Measurements from ENCODE around the gene LYPLAL1. TPM values are rescaled to one million over a fixed set of nuclear protein-coding genes. Genes with fewer than 3 reads are reported as not detected.

LYPLAL1 gene
- total RNA-seq, 2 donors from 2014 or later: 27.6 to 35.7 TPM

- no peak overlapping the region for H3K4me3 ChIP-seq (ENCODE audit: low read length)
- no peaks in the 10 kb centered on the region for H3K9me3 Mint-ChIP-seq
- no peaks in the 10 kb centered on the region for H3K36me3 Mint-ChIP-seq (ENCODE audit: low read depth)
- no peak overlapping the region for H3K27ac ChIP-seq (ENCODE audit: low read depth, low read length)
- no peaks in the 10 kb centered on the region for H3K9me3 ChIP-seq (ENCODE audit: control insufficient read depth, low read length)
- 100% methylated on average over 1 of the region's 1 CpG for WGBS, 2 experiments (ENCODE audit: insufficient coverage in 1 of 2, insufficient read length in 1 of 2)
- no peaks in the 10 kb centered on the region for H3K4me1 ChIP-seq (ENCODE audit: control insufficient read depth, insufficient read depth, low read length)
- H3K9ac ChIP-seq (ENCODE audit: extremely low read depth, low read length, poor library complexity, severe bottlenecking): no peak overlapping the region
- no peak overlapping the region for H3K27ac Mint-ChIP-seq
- no peaks in the 10 kb centered on the region for H3K27me3 ChIP-seq (ENCODE audit: control insufficient read depth, insufficient read depth, low read length, poor library complexity, severe bottlenecking)
- no peak overlapping the region for H3K4me3 Mint-ChIP-seq
- H3K4me1 Mint-ChIP-seq: no peaks in the 10 kb centered on the region
- no peaks in the 10 kb centered on the region for H3K36me3 ChIP-seq (ENCODE audit: control insufficient read depth, insufficient read depth, low read length)
- TF ChIP-seq CTCF (conservative IDR thresholded peaks at IDR 0.05): no peak
- no peaks in the 10 kb centered on the region for H3K27me3 Mint-ChIP-seq (ENCODE audit: insufficient read depth)
- no peak for DNase-seq
These were observed 40.7 kb upstream of the LYPLAL1 start for GRCh38 chr1:219132939-219133338.

GRCh38 chr1:219138747-219139146 lies 34.9 kb upstream of the LYPLAL1 start:
- no peak overlapping the region for H3K9ac ChIP-seq (ENCODE audit: extremely low read depth, low read length, poor library complexity, severe bottlenecking)
- Mint-ChIP-seq H3K36me3 (ENCODE audit: low read depth) (no peaks in the 10 kb centered on the region), H3K27ac (no peak overlapping the region), H3K9me3 (no peaks in the 10 kb centered on the region), H3K4me1 (no peaks in the 10 kb centered on the region), H3K27me3 (ENCODE audit: insufficient read depth) (no peaks in the 10 kb centered on the region), H3K4me3 (no peak overlapping the region)
- no peaks in the 10 kb centered on the region for H3K27me3 ChIP-seq (ENCODE audit: control insufficient read depth, insufficient read depth, low read length, poor library complexity, severe bottlenecking)
- H3K9me3 ChIP-seq (ENCODE audit: control insufficient read depth, low read length): no peaks in the 10 kb centered on the region
- DNase-seq: no peak
- H3K4me1 ChIP-seq (ENCODE audit: control insufficient read depth, insufficient read depth, low read length): no peaks in the 10 kb centered on the region
- H3K4me3 ChIP-seq (ENCODE audit: low read length): no peak overlapping the region
- no peak overlapping the region for H3K27ac ChIP-seq (ENCODE audit: low read depth, low read length)
- TF ChIP-seq CTCF (conservative IDR thresholded peaks at IDR 0.05): no peak
- WGBS, 2 experiments (ENCODE audit: insufficient coverage in 1 of 2, insufficient read length in 1 of 2): 85 to 97% methylated on average over 2 of the region's 3 CpGs
- H3K36me3 ChIP-seq (ENCODE audit: control insufficient read depth, insufficient read depth, low read length): no peaks in the 10 kb centered on the region

GRCh38 chr1:219140303-219140877 lies 33.3 kb upstream of the LYPLAL1 start:
- Mint-ChIP-seq H3K4me1 (no peaks in the 10 kb centered on the region), H3K27me3 (ENCODE audit: insufficient read depth) (no peaks in the 10 kb centered on the region), H3K4me3 (no peak overlapping the region), H3K9me3 (no peaks in the 10 kb centered on the region), H3K36me3 (ENCODE audit: low read depth) (no peaks in the 10 kb centered on the region), H3K27ac (no peak overlapping the region)
- no peak overlapping the region for H3K9ac ChIP-seq (ENCODE audit: extremely low read depth, low read length, poor library complexity, severe bottlenecking)
- no peak for DNase-seq
- H3K36me3 ChIP-seq (ENCODE audit: control insufficient read depth, insufficient read depth, low read length): no peaks in the 10 kb centered on the region
- H3K9me3 ChIP-seq (ENCODE audit: control insufficient read depth, low read length): no peaks in the 10 kb centered on the region
- 37 to 100% methylated on average over 1 to 2 of the region's 2 CpGs for WGBS, 2 experiments (ENCODE audit: insufficient coverage in 1 of 2, insufficient read length in 1 of 2)
- no peak overlapping the region for H3K4me3 ChIP-seq (ENCODE audit: low read length)
- no peaks in the 10 kb centered on the region for H3K4me1 ChIP-seq (ENCODE audit: control insufficient read depth, insufficient read depth, low read length)
- no peaks in the 10 kb centered on the region for H3K27me3 ChIP-seq (ENCODE audit: control insufficient read depth, insufficient read depth, low read length, poor library complexity, severe bottlenecking)
- no peak overlapping the region for H3K27ac ChIP-seq (ENCODE audit: low read depth, low read length)
- TF ChIP-seq CTCF (conservative IDR thresholded peaks at IDR 0.05): no peak
